ENCODE measurements around the gene C2orf92.

The C2orf92 gene

GRCh38 chr2:97720746-97721145 is 51.2 kb downstream of the C2orf92 start:
- DNase-seq (no peak), ATAC-seq (ENCODE audit: insufficient read depth, low read depth) (no peak)
- no peaks in the 10 kb centered on the region for H3K27me3 ChIP-seq (ENCODE audit: insufficient read depth, low read length, poor library complexity)
- H4K20me1 ChIP-seq (ENCODE audit: insufficient read depth, low read length) = peaks cover 52% of the 10 kb centered on the region
- TF ChIP-seq CTCF (IDR thresholded peaks at IDR 0.05; ENCODE audit: borderline replicate concordance, extremely low read depth, low read length, poor library complexity, severe bottlenecking) (no peak), EZH2 (IDR thresholded peaks at IDR 0.05; ENCODE audit: borderline replicate concordance, low read depth, low read length, severe bottlenecking) (no peak)
- H3K9ac ChIP-seq (ENCODE audit: low read depth, low read length) = no peak overlapping the region
- peaks cover 98% of the 10 kb centered on the region for H3K79me2 ChIP-seq (ENCODE audit: insufficient read depth, low read length)
- H3K27ac ChIP-seq (ENCODE audit: low read length) = peak overlapping the region; percentile 62
- peaks cover 81% of the 10 kb centered on the region for H3K36me3 ChIP-seq (ENCODE audit: insufficient read depth, low read length)
- H2AFZ ChIP-seq (ENCODE audit: low read depth, low read length) = no peak overlapping the region
- H3K4me1 ChIP-seq (ENCODE audit: insufficient read depth, low read length) = peaks cover 43% of the 10 kb centered on the region
- H3K4me2 ChIP-seq (ENCODE audit: insufficient read depth, low read length) = no peak overlapping the region
- H3K4me3 ChIP-seq (ENCODE audit: low read depth in 1 of 2, low read length in 2 of 2) = no peak overlapping the region
- H3K9me3 ChIP-seq (ENCODE audit: insufficient read depth, low read length, severe bottlenecking) = no peaks in the 10 kb centered on the region

GRCh38 chr2:97722227-97722626 is 52.7 kb downstream of the C2orf92 start:
- TF ChIP-seq EZH2 (IDR thresholded peaks at IDR 0.05; ENCODE audit: borderline replicate concordance, low read depth, low read length, severe bottlenecking) (no peak), CTCF (IDR thresholded peaks at IDR 0.05; ENCODE audit: borderline replicate concordance, extremely low read depth, low read length, poor library complexity, severe bottlenecking) (no peak)

GRCh38 chr2:97723156-97724072 is 53.9 kb downstream of the C2orf92 start:
- H3K79me2 ChIP-seq (ENCODE audit: insufficient read depth, low read length) = peaks cover 98% of the 10 kb centered on the region
- no peaks in the 10 kb centered on the region for H3K9me3 ChIP-seq (ENCODE audit: insufficient read depth, low read length, severe bottlenecking)
- H3K9ac ChIP-seq (ENCODE audit: low read depth, low read length) = no peak overlapping the region
- peaks cover 16% of the 10 kb centered on the region for H3K4me1 ChIP-seq (ENCODE audit: insufficient read depth, low read length)
- no peak overlapping the region for H3K4me2 ChIP-seq (ENCODE audit: insufficient read depth, low read length)
- H3K27ac ChIP-seq (ENCODE audit: low read length) = no peak overlapping the region; the same call in 1 of the 2 replicates
- no peak overlapping the region for H3K4me3 ChIP-seq (ENCODE audit: low read depth in 1 of 2, low read length in 2 of 2)
- H2AFZ ChIP-seq (ENCODE audit: low read depth, low read length) = no peak overlapping the region
- peaks cover 75% of the 10 kb centered on the region for H4K20me1 ChIP-seq (ENCODE audit: insufficient read depth, low read length)
- H3K36me3 ChIP-seq (ENCODE audit: insufficient read depth, low read length) = peaks cover 87% of the 10 kb centered on the region
- ATAC-seq (ENCODE audit: insufficient read depth, low read depth) (no peak), DNase-seq (no peak)
- no peaks in the 10 kb centered on the region for H3K27me3 ChIP-seq (ENCODE audit: insufficient read depth, low read length, poor library complexity)
- TF ChIP-seq CTCF (IDR thresholded peaks at IDR 0.05; ENCODE audit: borderline replicate concordance, extremely low read depth, low read length, poor library complexity, severe bottlenecking) (no peak), EZH2 (IDR thresholded peaks at IDR 0.05; ENCODE audit: borderline replicate concordance, low read depth, low read length, severe bottlenecking) (no peak)

More at GRCh38 chr2:97722227-97722626, 52.7 kb downstream of the C2orf92 start:
- no peak for ATAC-seq (ENCODE audit: insufficient read depth, low read depth)
- Histone ChIP-seq H3K36me3 (ENCODE audit: insufficient read depth, low read length) (peaks cover 84% of the 10 kb centered on the region), H3K27me3 (ENCODE audit: insufficient read depth, low read length, poor library complexity) (no peaks in the 10 kb centered on the region), H3K79me2 (ENCODE audit: insufficient read depth, low read length) (peaks cover 98% of the 10 kb centered on the region), H4K20me1 (ENCODE audit: insufficient read depth, low read length) (peaks cover 65% of the 10 kb centered on the region), H3K9me3 (ENCODE audit: insufficient read depth, low read length, severe bottlenecking) (no peaks in the 10 kb centered on the region), H3K4me3 (ENCODE audit: low read depth in 1 of 2, low read length in 2 of 2) (no peak overlapping the region), H3K4me1 (ENCODE audit: insufficient read depth, low read length) (peaks cover 28% of the 10 kb centered on the region), H3K9ac (ENCODE audit: low read depth, low read length) (no peak overlapping the region), H2AFZ (ENCODE audit: low read depth, low read length) (no peak overlapping the region), H3K4me2 (ENCODE audit: insufficient read depth, low read length) (no peak overlapping the region), H3K27ac (ENCODE audit: low read length) (peak overlapping the region; percentile 6; the same call in 1 of the 2 replicates)
- no peak for DNase-seq

Data from DND-41 (cell line).